GM12873 (cell line): ENCODE measurements around the gene SRCIN1.

Experiments used
- CTCF ChIP-seq: IDR thresholded peaks from 2 replicates; pipeline ENCODE4 v1.5.1; 2012; ENCODE audit warnings: low read depth, mild to moderate bottlenecking, moderate library complexity, low read length, control low read depth; ENCODE audit not compliant: insufficient read depth; ENCODE audit errors: missing control alignments

The SRCIN1 gene

GRCh38 chr17:38541281-38541680 is 64.5 kb downstream of the SRCIN1 start:
- no peak for TF ChIP-seq CTCF

- no peak for TF ChIP-seq CTCF
Measured at GRCh38 chr17:38540514-38541045, 65.2 kb downstream of the SRCIN1 start.

- no peak for TF ChIP-seq CTCF
Measured at GRCh38 chr17:38539386-38539785, 66.4 kb downstream of the SRCIN1 start.

GRCh38 chr17:38538906-38539305 is 66.8 kb downstream of the SRCIN1 start:
- no peak for TF ChIP-seq CTCF

GRCh38 chr17:38536661-38537060 is 69.1 kb downstream of the SRCIN1 start:
- TF ChIP-seq CTCF = no peak

GRCh38 chr17:38535886-38536285 is 69.9 kb downstream of the SRCIN1 start:
- TF ChIP-seq CTCF = no peak

GRCh38 chr17:38534498-38534885 is 71.3 kb downstream of the SRCIN1 start:
- TF ChIP-seq CTCF = no peak

GRCh38 chr17:38533866-38534497 is 71.8 kb downstream of the SRCIN1 start:
- no peak for TF ChIP-seq CTCF
